Lower lobe of right lung (tissue), 2 donors: Measurements from ENCODE around the gene NADK2. TPM values are rescaled to one million over a fixed set of nuclear protein-coding genes. Genes with fewer than 3 reads are reported as not detected.

Experiments used
- ATAC-seq, 2 donors: fragments of 200-7000 bp; cut with Tn5 transposase; one replicate each; pipeline ENCODE4 v1.9.1; 2020 to 2022; ENCODE audit warnings: mild to moderate bottlenecking in 2 of 2, moderate library complexity in 2 of 2
- DNase-seq: peaks from one replicate; pipeline ENCODE4 v3.0.0-alpha.2; 2020
- H3K27ac ChIP-seq: fragments of 200-600 bp; one replicate; pipeline ENCODE4 v1.8.0; 2022
- H3K27me3 ChIP-seq: fragments of 200-600 bp; one replicate; pipeline ENCODE4 v1.8.0; 2022; ENCODE audit warnings: low read depth
- H3K36me3 ChIP-seq: fragments of 200-600 bp; one replicate; pipeline ENCODE4 v1.8.0; 2022; ENCODE audit warnings: mild to moderate bottlenecking
- H3K4me1 ChIP-seq: fragments of 200-600 bp; one replicate; pipeline ENCODE4 v1.8.0; 2022
- H3K4me3 ChIP-seq: fragments of 200-600 bp; one replicate; pipeline ENCODE4 v1.8.0; 2022; ENCODE audit warnings: mild to moderate bottlenecking
- H3K9me3 ChIP-seq: fragments of 200-600 bp; one replicate; pipeline ENCODE4 v1.8.0; 2022
- CTCF ChIP-seq: fragments of 200-600 bp; IDR thresholded peaks from one replicate; pipeline ENCODE4 v1.8.0; 2022; ENCODE audit warnings: antibody characterized with exemption, mild to moderate bottlenecking
- intact Hi-C: fragments of 100-400 bp; cut with DNase I; formaldehyde crosslinking; loops from one replicate; pipeline ENCODE4 v1.11.0; 2022
- total RNA-seq: library from RNA; stranded (reverse); fragmentation: NEBNext Ultra II Directional; extraction: Animal tissue kit (Norgen Biotek cat#: 25700); gene quantifications from one replicate; pipeline ENCODE4 v1.2.1, GENCODE V29; 2021
- donor health status: DM: no; HTN: yes; CAD: no; lungs with severe emphysema.

Gene NADK2
- total RNA-seq, 1 donor from 2014 or later = 19.1 TPM

GRCh38 chr5:36270175-36270574 is 28.4 kb upstream of the NADK2 start:
- Histone ChIP-seq H3K4me3 (no peak overlapping the region), H3K4me1 (no peaks in the 10 kb centered on the region), H3K27ac (no peak overlapping the region), H3K9me3 (no peaks in the 10 kb centered on the region), H3K36me3 (no peaks in the 10 kb centered on the region), H3K27me3 (no peaks in the 10 kb centered on the region)
- DNase-seq (no peak), ATAC-seq (no peak)
- intact Hi-C loops = no loop called here
- no peak for TF ChIP-seq CTCF

GRCh38 chr5:36269478-36269877 is 27.8 kb upstream of the NADK2 start:
- Histone ChIP-seq H3K4me1 (no peaks in the 10 kb centered on the region), H3K9me3 (no peaks in the 10 kb centered on the region), H3K27me3 (no peaks in the 10 kb centered on the region), H3K27ac (no peak overlapping the region), H3K36me3 (no peaks in the 10 kb centered on the region), H3K4me3 (no peak overlapping the region)
- no peak for ATAC-seq
- no peak for DNase-seq
- intact Hi-C loops = no loop called here
- TF ChIP-seq CTCF = no peak

DNA sequence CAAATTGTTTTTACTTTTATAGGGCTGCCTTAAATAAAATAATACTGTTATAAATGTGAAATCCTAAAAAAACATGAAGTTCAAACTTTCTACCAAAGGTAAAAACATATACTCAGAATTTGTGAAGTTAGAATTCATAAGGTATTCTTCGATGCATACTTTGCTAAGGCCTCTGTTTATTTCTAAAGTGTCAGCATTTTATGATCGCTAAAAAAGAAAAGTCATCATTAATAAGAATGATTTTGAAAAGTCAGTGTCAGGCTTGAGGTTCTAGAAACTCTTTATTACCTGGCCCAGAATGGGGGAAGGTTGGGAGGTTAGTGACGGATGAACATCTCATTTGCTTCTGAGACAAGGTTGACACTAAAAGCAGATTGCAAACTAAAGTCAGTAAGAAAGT is 26.2 kb upstream of the NADK2 start:
- DNase-seq (no peak), ATAC-seq (no peak)
- intact Hi-C loops = no loop called here
- H3K4me3 ChIP-seq = no peak overlapping the region
- H3K36me3 ChIP-seq = no peaks in the 10 kb centered on the region
- H3K27me3 ChIP-seq = no peaks in the 10 kb centered on the region
- H3K27ac ChIP-seq = no peak overlapping the region
- H3K4me1 ChIP-seq = no peaks in the 10 kb centered on the region
- TF ChIP-seq CTCF = no peak
- no peaks in the 10 kb centered on the region for H3K9me3 ChIP-seq

DNA sequence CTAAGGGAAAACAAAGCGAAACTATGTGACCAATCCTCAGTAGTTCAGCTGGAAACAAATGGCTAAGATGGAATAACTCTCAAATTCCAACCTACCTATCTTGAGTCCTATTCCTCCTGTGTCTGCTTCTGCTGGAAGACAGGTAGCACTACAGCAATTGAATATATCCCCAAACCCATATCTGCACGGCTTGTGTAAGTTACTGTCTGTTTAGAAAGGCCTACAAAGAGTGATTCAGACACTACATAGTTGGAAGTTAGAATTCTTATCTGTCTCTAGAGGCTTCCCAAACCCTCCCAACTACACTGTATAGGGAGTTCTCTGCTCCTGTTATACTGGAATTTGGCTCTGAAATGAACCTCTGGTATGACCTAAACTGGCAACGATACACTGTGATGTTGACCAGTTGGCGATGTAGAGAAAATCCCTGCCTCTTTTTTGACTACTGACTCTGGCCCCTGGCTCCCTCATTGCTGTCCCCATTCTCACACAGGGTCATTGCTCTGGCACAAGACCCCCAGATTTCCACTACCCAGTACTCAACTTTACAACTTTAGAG is 22.6 kb upstream of the NADK2 start:
- DNase-seq = no peak
- no peaks in the 10 kb centered on the region for H3K9me3 ChIP-seq
- no peak for ATAC-seq
- H3K27ac ChIP-seq = no peak overlapping the region
- H3K4me3 ChIP-seq = no peak overlapping the region
- H3K27me3 ChIP-seq = no peaks in the 10 kb centered on the region
- intact Hi-C loops = no loop called here
- no peak for TF ChIP-seq CTCF
- no peaks in the 10 kb centered on the region for H3K36me3 ChIP-seq
- no peaks in the 10 kb centered on the region for H3K4me1 ChIP-seq

- H3K4me1 ChIP-seq = no peaks in the 10 kb centered on the region
- intact Hi-C loops = no loop called here
- TF ChIP-seq CTCF = no peak
- no peak for ATAC-seq
- DNase-seq = no peak
- no peak overlapping the region for H3K4me3 ChIP-seq
- H3K27ac ChIP-seq = no peak overlapping the region
- no peaks in the 10 kb centered on the region for H3K9me3 ChIP-seq
- no peaks in the 10 kb centered on the region for H3K27me3 ChIP-seq
- no peaks in the 10 kb centered on the region for H3K36me3 ChIP-seq
Observed at GRCh38 chr5:36261186-36261585, 19.5 kb upstream of the NADK2 start.

GRCh38 chr5:36253575-36253974 is 11.8 kb upstream of the NADK2 start:
- H3K27ac ChIP-seq = no peak overlapping the region
- no peak for TF ChIP-seq CTCF

More at GRCh38 chr5:36253575-36253974, 11.8 kb upstream of the NADK2 start:
- DNase-seq (no peak), ATAC-seq (no peak)
- no peaks in the 10 kb centered on the region for H3K36me3 ChIP-seq
- H3K27me3 ChIP-seq = no peaks in the 10 kb centered on the region
- H3K4me1 ChIP-seq = no peaks in the 10 kb centered on the region
- intact Hi-C loops = no loop called here
- H3K9me3 ChIP-seq = no peaks in the 10 kb centered on the region
- H3K4me3 ChIP-seq = no peak overlapping the region
